Measurements from ENCODE around the gene DUSP18. TPM values are rescaled to one million over a fixed set of nuclear protein-coding genes. Genes with fewer than 3 reads are reported as not detected.

DUSP18 gene
- total RNA-seq, 1 donor from 2014 or later: 11.5 TPM

GRCh38 chr22:30675436-30675835 is 7.8 kb upstream of the DUSP18 start:
- DNase-seq (ENCODE audit: low read depth): no peak
- TF ChIP-seq, protein P1, sequence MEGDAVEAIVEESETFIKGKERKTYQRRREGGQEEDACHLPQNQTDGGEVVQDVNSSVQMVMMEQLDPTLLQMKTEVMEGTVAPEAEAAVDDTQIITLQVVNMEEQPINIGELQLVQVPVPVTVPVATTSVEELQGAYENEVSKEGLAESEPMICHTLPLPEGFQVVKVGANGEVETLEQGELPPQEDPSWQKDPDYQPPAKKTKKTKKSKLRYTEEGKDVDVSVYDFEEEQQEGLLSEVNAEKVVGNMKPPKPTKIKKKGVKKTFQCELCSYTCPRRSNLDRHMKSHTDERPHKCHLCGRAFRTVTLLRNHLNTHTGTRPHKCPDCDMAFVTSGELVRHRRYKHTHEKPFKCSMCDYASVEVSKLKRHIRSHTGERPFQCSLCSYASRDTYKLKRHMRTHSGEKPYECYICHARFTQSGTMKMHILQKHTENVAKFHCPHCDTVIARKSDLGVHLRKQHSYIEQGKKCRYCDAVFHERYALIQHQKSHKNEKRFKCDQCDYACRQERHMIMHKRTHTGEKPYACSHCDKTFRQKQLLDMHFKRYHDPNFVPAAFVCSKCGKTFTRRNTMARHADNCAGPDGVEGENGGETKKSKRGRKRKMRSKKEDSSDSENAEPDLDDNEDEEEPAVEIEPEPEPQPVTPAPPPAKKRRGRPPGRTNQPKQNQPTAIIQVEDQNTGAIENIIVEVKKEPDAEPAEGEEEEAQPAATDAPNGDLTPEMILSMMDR (conservative IDR thresholded peaks at IDR 0.05; ENCODE audit: low read depth, low read length): no peak
- no peak overlapping the region for H3K4me3 ChIP-seq (ENCODE audit: low read depth, low read length)

GRCh38 chr22:30674482-30674881 is 6.8 kb upstream of the DUSP18 start:
- TF ChIP-seq, protein P1 (conservative IDR thresholded peaks at IDR 0.05; ENCODE audit: low read depth, low read length): no peak
- no peak overlapping the region for H3K4me3 ChIP-seq (ENCODE audit: low read depth, low read length)
- no peak for DNase-seq (ENCODE audit: low read depth)

- TF ChIP-seq, protein P1 (conservative IDR thresholded peaks at IDR 0.05; ENCODE audit: low read depth, low read length): no peak
- H3K4me3 ChIP-seq (ENCODE audit: low read depth, low read length): no peak overlapping the region
- no peak for DNase-seq (ENCODE audit: low read depth)
Measured at GRCh38 chr22:30673136-30673535, 5.5 kb upstream of the DUSP18 start.

- TF ChIP-seq, protein P1 (conservative IDR thresholded peaks at IDR 0.05; ENCODE audit: low read depth, low read length): no peak
- no peak for DNase-seq (ENCODE audit: low read depth)
- no peak overlapping the region for H3K4me3 ChIP-seq (ENCODE audit: low read depth, low read length)
Measured at GRCh38 chr22:30671071-30671470, 3.4 kb upstream of the DUSP18 start.

GRCh38 chr22:30668386-30668710 is 673 bp upstream of the DUSP18 start:
- DNase-seq (ENCODE audit: low read depth): no peak
- TF ChIP-seq, protein P1 (conservative IDR thresholded peaks at IDR 0.05; ENCODE audit: low read depth, low read length): no peak
- H3K4me3 ChIP-seq (ENCODE audit: low read depth, low read length): peak overlapping the region; percentile 72

DNA sequence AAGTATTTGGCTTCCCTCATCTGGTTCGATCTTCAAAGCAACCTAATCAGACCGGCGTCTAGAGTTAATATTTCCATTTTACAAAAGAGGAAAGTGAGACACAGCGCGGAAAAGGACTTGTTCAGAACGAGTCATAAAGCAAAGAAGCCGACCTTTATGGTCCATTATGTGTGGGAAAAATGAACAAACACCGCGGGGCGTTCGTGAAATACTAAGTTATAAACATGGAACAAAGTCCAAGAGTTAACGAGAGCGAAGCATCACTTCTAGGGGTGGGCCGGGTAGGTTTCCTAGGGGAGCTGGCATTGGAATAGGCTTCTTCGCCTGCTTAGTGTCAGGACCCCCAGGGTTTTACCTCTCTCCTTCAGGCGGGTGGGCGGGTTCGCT is 575 bp downstream of the DUSP18 start:
- H3K4me3 ChIP-seq (ENCODE audit: low read depth, low read length): peak overlapping the region; percentile 72
- TF ChIP-seq, protein P1 (conservative IDR thresholded peaks at IDR 0.05; ENCODE audit: low read depth, low read length): no peak
- no peak for DNase-seq (ENCODE audit: low read depth)

- H3K4me3 ChIP-seq (ENCODE audit: low read depth, low read length): no peak overlapping the region
- TF ChIP-seq, protein P1 (conservative IDR thresholded peaks at IDR 0.05; ENCODE audit: low read depth, low read length): no peak
- no peak for DNase-seq (ENCODE audit: low read depth)
Measured at GRCh38 chr22:30665786-30666185, 1.9 kb downstream of the DUSP18 start.
